ENCODE data around the gene HILPDA.

DNA sequence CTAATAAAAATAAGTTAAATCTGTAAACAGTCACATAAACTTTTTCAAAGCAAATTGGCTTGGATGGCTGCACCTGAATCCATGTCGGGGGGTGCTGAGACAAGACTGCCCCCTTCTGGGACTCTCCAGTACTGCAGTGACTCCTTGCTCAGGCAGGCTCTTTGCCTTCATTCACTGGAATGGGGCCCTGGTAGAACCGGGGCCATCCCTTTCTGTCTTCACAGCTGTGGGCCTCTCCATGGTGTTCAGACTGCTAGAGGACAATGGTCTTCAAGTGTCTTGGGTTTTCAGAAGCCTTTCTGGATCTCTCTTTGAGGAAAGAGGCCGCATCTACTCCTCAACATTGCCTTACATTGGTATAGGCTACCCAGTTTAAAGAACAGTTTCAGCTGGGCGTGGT, 29.8 kb upstream of the HILPDA start:
- no peak for TF ChIP-seq POLR2AphosphoS5 (IDR thresholded peaks at IDR 0.05; ENCODE audit: insufficient read depth, low read depth, low read length)
- TF ChIP-seq MYC (IDR thresholded peaks at IDR 0.05; ENCODE audit: low read depth, low read length), result no peak

All from endothelial cell of umbilical vein (primary cell).